Peyer's patch (tissue), 4 donors: ENCODE data around the gene KIFBP.

Experiments used
- POLR2A ChIP-seq, 2 donors: fragments of 450-650 bp; IDR thresholded peaks; one replicate each; pipeline ENCODE4 v1.5.1; 2017; ENCODE audit warnings: antibody characterized with exemption in 2 of 2, mild to moderate bottlenecking in 2 of 2, moderate library complexity in 2 of 2
- TF ChIP-seq, protein P1 (sequence below), 6 experiments: fragments of 450-650 bp in 4 of 6; fragments of 200-600 bp in 2 of 6; sonication (generic) in 1 of 6; IDR thresholded peaks; one replicate each; pipeline ENCODE4 v1.5.1; 2017 to 2019; ENCODE audit warnings: antibody characterized with exemption in 6 of 6, mild to moderate bottlenecking in 3 of 6, moderate library complexity in 1 of 6

DNA sequence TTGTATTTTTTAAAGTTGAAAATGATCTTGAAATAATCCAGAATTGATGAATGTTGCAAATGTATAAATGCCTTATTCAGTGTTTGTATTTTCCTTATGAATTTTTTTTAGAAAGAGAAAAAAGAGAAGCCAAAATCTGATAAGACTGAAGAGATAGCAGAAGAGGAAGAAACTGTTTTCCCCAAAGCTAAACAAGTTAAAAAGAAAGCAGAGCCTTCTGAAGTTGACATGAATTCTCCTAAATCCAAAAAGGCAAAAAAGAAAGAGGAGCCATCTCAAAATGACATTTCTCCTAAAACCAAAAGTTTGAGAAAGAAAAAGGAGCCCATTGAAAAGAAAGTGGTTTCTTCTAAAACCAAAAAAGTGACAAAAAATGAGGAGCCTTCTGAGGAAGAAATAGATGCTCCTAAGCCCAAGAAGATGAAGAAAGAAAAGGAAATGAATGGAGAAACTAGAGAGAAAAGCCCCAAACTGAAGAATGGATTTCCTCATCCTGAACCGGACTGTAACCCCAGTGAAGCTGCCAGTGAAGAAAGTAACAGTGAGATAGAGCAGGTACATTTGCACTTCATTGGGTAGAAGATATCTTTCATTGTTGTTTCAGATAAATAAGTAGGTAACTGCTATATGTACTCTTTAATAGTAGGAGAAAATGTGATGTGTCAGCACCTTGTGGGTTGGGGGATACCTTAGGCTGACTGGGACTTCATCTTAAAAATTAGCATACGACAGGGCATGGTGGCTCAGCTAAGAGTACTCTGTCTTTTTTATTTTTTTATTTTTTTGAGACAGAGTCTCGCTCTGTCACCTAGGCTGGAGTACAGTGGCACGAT lies 28.7 kb upstream of the KIFBP start:
- TF ChIP-seq, protein P1, sequence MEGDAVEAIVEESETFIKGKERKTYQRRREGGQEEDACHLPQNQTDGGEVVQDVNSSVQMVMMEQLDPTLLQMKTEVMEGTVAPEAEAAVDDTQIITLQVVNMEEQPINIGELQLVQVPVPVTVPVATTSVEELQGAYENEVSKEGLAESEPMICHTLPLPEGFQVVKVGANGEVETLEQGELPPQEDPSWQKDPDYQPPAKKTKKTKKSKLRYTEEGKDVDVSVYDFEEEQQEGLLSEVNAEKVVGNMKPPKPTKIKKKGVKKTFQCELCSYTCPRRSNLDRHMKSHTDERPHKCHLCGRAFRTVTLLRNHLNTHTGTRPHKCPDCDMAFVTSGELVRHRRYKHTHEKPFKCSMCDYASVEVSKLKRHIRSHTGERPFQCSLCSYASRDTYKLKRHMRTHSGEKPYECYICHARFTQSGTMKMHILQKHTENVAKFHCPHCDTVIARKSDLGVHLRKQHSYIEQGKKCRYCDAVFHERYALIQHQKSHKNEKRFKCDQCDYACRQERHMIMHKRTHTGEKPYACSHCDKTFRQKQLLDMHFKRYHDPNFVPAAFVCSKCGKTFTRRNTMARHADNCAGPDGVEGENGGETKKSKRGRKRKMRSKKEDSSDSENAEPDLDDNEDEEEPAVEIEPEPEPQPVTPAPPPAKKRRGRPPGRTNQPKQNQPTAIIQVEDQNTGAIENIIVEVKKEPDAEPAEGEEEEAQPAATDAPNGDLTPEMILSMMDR (IDR thresholded peaks at IDR 0.05): no peak
- no peak for TF ChIP-seq POLR2A (IDR thresholded peaks at IDR 0.05)
